Esophagus muscularis mucosa (tissue), 4 donors: ENCODE measurements around the gene DROSHA. TPM values are rescaled to one million over a fixed set of nuclear protein-coding genes. Genes with fewer than 3 reads are reported as not detected.

Experiments used
- DNase-seq: peaks from one replicate; pipeline ENCODE4 v3.0.0-alpha.2; 2017; ENCODE audit errors: extremely low spot score
- H3K27ac ChIP-seq, 4 donors: fragments of 200-600 bp; sonication (generic); replicated peaks in 1 of 4; 1 replicate in 3 of 4; 2 replicates in 1 of 4; pipeline ENCODE4 v1.5.1; 2016 to 2019; ENCODE audit warnings: mild to moderate bottlenecking in 1 of 4
- H3K27me3 ChIP-seq, 4 donors: fragments of 200-600 bp; sonication (generic); one replicate each; pipeline versions ENCODE4 v1.5.1 to v1.6.0; 2016 to 2019
- H3K36me3 ChIP-seq, 4 donors: fragments of 200-600 bp; sonication (generic); one replicate each; pipeline ENCODE4 v1.5.1; 2016 to 2019
- H3K4me1 ChIP-seq, 4 donors: fragments of 200-600 bp; sonication (generic); one replicate each; pipeline ENCODE4 v1.5.1; 2016 to 2019
- H3K4me3 ChIP-seq, 4 donors: fragments of 200-600 bp; sonication (generic); 1 replicate in 2 of 4; 2 replicates in 2 of 4; pipeline ENCODE4 v1.5.1; 2016 to 2019; ENCODE audit warnings: mild to moderate bottlenecking in 4 of 4, moderate library complexity in 1 of 4
- H3K9me3 ChIP-seq, 4 donors: fragments of 200-600 bp; sonication (generic); 1 replicate in 3 of 4; 2 replicates in 1 of 4; pipeline ENCODE4 v1.5.1; 2016 to 2019
- CTCF ChIP-seq, 3 experiments: fragments of 200-600 bp in 2 of 3; fragments of 450-650 bp in 1 of 3; sonication (generic) in 2 of 3; IDR thresholded peaks; one replicate each; pipeline ENCODE4 v1.5.1; 2017 to 2019; ENCODE audit warnings: antibody characterized with exemption in 3 of 3, mild to moderate bottlenecking in 2 of 3, moderate library complexity in 1 of 3
- EP300 ChIP-seq: sonication (generic); formaldehyde crosslinking; IDR thresholded peaks from one replicate; pipeline ENCODE4 v1.6.1; 2017; ENCODE audit warnings: antibody characterized with exemption
- POLR2A ChIP-seq: fragments of 450-650 bp; IDR thresholded peaks from one replicate; pipeline ENCODE4 v1.6.1; 2017; ENCODE audit warnings: antibody characterized with exemption, moderate library complexity, mild to moderate bottlenecking, low read depth
- POLR2AphosphoS5 ChIP-seq, 2 donors: sonication (generic); formaldehyde crosslinking; IDR thresholded peaks; one replicate each; pipeline ENCODE4 v1.6.1; 2017; ENCODE audit warnings: antibody characterized with exemption in 2 of 2
- WGBS: methylation state at CpG from one replicate; pipeline ENCODE4 v1.1.5; 2018; 5-methylcytosine and 5-hydroxymethylcytosine counted together
- intact Hi-C: fragments of 100-400 bp; cut with DNase I; formaldehyde crosslinking; loops from one replicate; pipeline ENCODE4 v1.15.1; 2023
- total RNA-seq, 4 donors: library from RNA; depleted of rRNA; stranded (reverse); fragments of >200 nt; gene quantifications; one replicate each; pipeline versions ENCODE4 v1.1.0 to v1.2.1, GENCODE V29; 2016

DROSHA gene
- total RNA-seq, 4 donors from 2014 or later: 27.5 to 47.0 (median 36.6) TPM

- no peak for DNase-seq
- Histone ChIP-seq H3K4me1 (no peaks in the 10 kb centered on the region), H3K27me3 (no peaks in the 10 kb centered on the region), H3K27ac (no peak overlapping the region), H3K36me3 (peaks cover 24 to 61% (median 39%) of the 10 kb centered on the region in 4 donors), H3K9me3 (no peaks in the 10 kb centered on the region), H3K4me3 (no peak overlapping the region)
- 93% methylated on average over 1 of the region's 1 CpG for WGBS
- TF ChIP-seq POLR2AphosphoS5 (IDR thresholded peaks at IDR 0.05) (no peak), POLR2A (no peak), EP300 (no peak), CTCF (IDR thresholded peaks at IDR 0.05) (no peak)
- intact Hi-C loops: no loop called here
These were observed 95.0 kb downstream of the DROSHA start for GRCh38 chr5:31436851-31437250.

- intact Hi-C loops: no loop called here
- TF ChIP-seq POLR2A (no peak), POLR2AphosphoS5 (IDR thresholded peaks at IDR 0.05) (no peak), CTCF (IDR thresholded peaks at IDR 0.05) (no peak), EP300 (no peak)
- no peak overlapping the region for H3K4me3 ChIP-seq
- no peak for DNase-seq
- no peak overlapping the region for H3K27ac ChIP-seq
- H3K27me3 ChIP-seq: no peaks in the 10 kb centered on the region
- H3K36me3 ChIP-seq: peaks cover 24 to 68% (median 42%) of the 10 kb centered on the region in 4 donors
- H3K4me1 ChIP-seq: no peaks in the 10 kb centered on the region
- H3K9me3 ChIP-seq: no peaks in the 10 kb centered on the region
- WGBS: 93% methylated on average over 4 of the region's 4 CpGs
These were observed 96.2 kb downstream of the DROSHA start for GRCh38 chr5:31435730-31436129.

GRCh38 chr5:31434898-31435297, 97.0 kb downstream of the DROSHA start:
- peaks cover 24 to 77% (median 45%) of the 10 kb centered on the region in 4 donors for H3K36me3 ChIP-seq
- H3K4me3 ChIP-seq: no peak overlapping the region
- H3K9me3 ChIP-seq: no peaks in the 10 kb centered on the region
- TF ChIP-seq CTCF (IDR thresholded peaks at IDR 0.05): no peak
- TF ChIP-seq POLR2AphosphoS5 (IDR thresholded peaks at IDR 0.05): no peak
- no peak for TF ChIP-seq EP300
- no peak for TF ChIP-seq POLR2A
- intact Hi-C loops: no loop called here
- H3K27ac ChIP-seq: no peak overlapping the region
- DNase-seq: no peak
- WGBS: 50% methylated on average over 2 of the region's 2 CpGs
- no peaks in the 10 kb centered on the region for H3K4me1 ChIP-seq
- no peaks in the 10 kb centered on the region for H3K27me3 ChIP-seq

- H3K27me3 ChIP-seq: no peaks in the 10 kb centered on the region
- H3K4me3 ChIP-seq: no peak overlapping the region
- DNase-seq: no peak
- H3K27ac ChIP-seq: no peak overlapping the region
- intact Hi-C loops: no loop called here
- TF ChIP-seq POLR2A: no peak
- no peak for TF ChIP-seq POLR2AphosphoS5 (IDR thresholded peaks at IDR 0.05)
- TF ChIP-seq CTCF (IDR thresholded peaks at IDR 0.05): no peak
- no peak for TF ChIP-seq EP300
- H3K36me3 ChIP-seq: peaks cover 24 to 81% (median 41%) of the 10 kb centered on the region in 4 donors
- H3K9me3 ChIP-seq: no peaks in the 10 kb centered on the region
- H3K4me1 ChIP-seq: no peaks in the 10 kb centered on the region
- WGBS: 96% methylated on average over 3 of the region's 3 CpGs
These were observed 98.7 kb downstream of the DROSHA start for GRCh38 chr5:31433229-31433628.

GRCh38 chr5:31427724-31428309, 104.1 kb downstream of the DROSHA start:
- Histone ChIP-seq H3K27me3 (no peaks in the 10 kb centered on the region), H3K4me3 (no peak overlapping the region), H3K4me1 (no peaks in the 10 kb centered on the region), H3K9me3 (no peaks in the 10 kb centered on the region), H3K36me3 (peaks cover 0 to 74% (median 17%) of the 10 kb centered on the region in 4 donors), H3K27ac (no peak overlapping the region)
- 94% methylated on average over 1 of the region's 1 CpG for WGBS
- intact Hi-C loops: no loop called here
- TF ChIP-seq EP300: no peak
- TF ChIP-seq POLR2AphosphoS5 (IDR thresholded peaks at IDR 0.05): no peak
- TF ChIP-seq CTCF (IDR thresholded peaks at IDR 0.05): no peak
- no peak for TF ChIP-seq POLR2A
- DNase-seq: no peak
